KG1 (cell line): ENCODE data around the gene GOLGA8K.
"Not testable (repeated sequence)": the region's sequence is repeated elsewhere in the genome, so short reads cannot be mapped to it uniquely, and the experiment has no call there.

Experiments
- DNase-seq: peaks from one replicate; lab custom pipeline; 2025; lab: John Stamatoyannopoulos, UW

Gene GOLGA8K

DNA sequence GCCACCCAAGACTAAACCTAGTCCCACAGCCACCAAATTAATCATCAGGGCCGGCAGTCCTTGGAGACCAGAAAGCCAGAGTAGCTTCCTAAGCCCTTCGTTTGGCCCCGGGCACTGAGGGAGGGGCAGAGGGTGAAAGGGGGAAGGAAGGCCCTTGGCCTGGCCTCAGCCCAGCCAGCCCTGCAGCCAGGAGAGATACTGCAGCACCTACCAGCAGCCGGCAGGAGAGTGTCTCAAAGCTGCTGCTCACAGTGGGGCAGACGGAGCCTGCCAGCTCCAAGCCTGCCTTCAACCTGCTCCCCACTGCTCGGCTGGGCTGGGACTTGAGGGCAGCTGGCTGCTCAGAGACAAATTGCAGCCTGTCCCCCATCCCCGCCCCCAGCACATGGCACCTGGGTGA is 50.3 kb downstream of the GOLGA8K start:
- DNase-seq, result not testable (repeated sequence)

DNA sequence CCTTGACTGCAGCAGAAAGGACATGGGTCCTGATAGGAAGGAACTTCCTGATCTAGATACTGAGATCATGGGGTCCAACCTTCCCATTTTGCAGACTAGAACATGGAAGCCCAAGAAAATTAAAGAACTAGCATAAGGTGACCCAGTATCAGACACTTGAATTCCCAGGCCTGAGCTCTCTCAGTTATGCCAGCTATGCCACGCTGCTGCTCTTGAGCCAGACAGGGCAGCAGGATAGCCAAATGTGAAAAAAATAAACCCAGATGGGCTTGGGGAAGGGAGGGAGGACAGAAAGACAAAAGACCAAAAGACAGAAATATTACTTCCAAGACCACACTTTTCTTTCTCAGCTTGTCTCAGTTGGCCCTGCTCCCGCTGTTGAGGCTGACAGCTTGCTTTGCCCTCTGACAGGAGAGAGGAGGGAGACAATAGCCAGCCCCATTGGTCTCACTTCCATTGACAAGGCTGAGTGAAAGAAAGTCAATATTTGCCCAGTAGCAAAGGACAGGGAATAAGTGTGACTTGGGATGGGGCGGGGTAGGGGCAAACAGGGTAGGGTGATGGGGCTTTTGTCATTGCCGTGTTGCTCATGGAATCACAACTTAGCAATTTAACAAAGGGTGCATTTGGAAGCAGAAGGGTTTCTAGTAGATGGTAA is 52.4 kb downstream of the GOLGA8K start:
- not testable (repeated sequence) for DNase-seq

DNA sequence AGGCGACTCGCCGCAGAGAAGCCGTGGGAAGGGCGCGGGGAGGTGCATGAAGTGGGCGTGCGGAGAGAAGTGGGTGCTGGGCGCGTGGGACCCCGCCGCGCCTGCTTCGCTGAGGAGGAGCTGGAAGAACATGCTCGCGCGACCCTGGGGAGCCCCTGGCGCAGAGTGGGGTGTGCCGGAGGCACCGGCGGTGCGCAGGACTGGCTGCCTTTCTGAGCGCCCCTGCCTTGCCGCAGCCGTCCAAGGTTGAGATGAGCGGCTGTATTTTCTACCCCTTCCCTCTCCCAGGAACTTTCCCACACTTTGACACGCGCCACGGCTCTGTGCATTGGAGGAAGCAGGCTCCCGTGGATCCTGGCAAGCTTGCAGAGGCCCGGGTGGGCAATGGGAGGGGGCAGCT is 56.1 kb downstream of the GOLGA8K start:
- not testable (repeated sequence) for DNase-seq

DNA sequence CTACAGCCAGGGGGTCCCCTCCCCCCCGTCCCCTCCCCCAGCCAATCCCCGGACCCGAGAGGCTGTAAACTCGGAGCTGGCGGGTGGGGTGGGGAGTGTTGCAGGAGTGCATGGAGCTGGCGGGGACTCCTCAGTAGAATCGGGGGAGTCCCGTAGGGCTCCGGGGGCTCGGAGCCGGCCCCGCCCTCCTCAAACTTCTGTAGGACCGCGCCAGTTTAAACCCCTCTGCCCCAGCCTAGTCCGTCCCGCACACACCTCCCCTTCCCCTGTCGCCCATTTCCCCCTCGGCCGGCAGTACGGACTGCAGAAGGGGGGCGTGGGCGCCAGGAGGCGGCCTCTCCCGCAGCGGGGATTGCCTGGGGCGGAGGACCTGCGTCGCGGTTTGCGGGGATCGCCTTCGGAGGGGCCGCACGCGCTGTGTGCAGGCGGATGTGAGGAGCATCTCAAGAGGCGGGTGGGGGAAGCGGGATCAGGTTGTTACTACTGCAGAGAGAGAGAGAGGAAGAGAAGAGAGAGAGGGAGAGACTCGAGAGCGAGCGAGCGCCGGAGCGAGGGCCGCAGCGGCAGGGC is 57.0 kb downstream of the GOLGA8K start:
- DNase-seq, result not testable (repeated sequence)

DNA sequence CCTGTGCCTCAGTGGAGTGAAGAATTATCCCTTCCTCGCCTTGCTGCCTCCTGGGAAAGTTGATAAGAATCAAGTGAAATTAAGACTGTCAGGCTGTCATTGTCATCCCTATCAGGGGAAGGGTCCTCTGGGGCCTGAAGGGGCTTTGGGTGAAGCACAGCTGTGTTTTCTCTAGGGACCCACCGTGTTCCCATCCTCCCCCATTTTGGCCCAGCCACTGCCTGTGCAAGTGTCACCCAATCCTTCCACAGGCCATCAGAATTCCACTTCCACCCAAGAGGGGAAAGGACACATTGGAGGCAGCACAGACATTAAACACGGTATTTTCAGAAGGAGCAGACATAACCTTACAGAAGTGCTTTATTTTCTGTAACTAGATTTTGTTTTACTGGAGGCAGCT is 59.2 kb downstream of the GOLGA8K start:
- DNase-seq, result not testable (repeated sequence)
